Mesendoderm (in vitro differentiated cells): ENCODE data around the gene NLRP1.

Source experiments
- DNase-seq: peaks from one replicate; pipeline ENCODE4 v3.0.0; 2013
- H2AK5ac ChIP-seq: 2 replicates; pipeline ENCODE4 v1.6.1; 2013; ENCODE audit warnings: low read length, inconsistent platforms
- H2BK120ac ChIP-seq: 2 replicates; pipeline ENCODE4 v1.6.1; 2013; ENCODE audit warnings: low read depth, mild to moderate bottlenecking, low read length, moderate library complexity, mixed read lengths
- H2BK15ac ChIP-seq: replicated peaks from 2 replicates; pipeline ENCODE4 v1.6.1; 2013; ENCODE audit warnings: low read depth, mild to moderate bottlenecking, moderate library complexity
- H2BK5ac ChIP-seq: 2 replicates; pipeline ENCODE4 v1.6.1; 2013; ENCODE audit warnings: low read length, inconsistent platforms
- H3K18ac ChIP-seq: 2 replicates; pipeline ENCODE4 v1.6.1; 2013; ENCODE audit warnings: mild to moderate bottlenecking, low read length, mixed read lengths
- H3K23ac ChIP-seq: one replicate; pipeline ENCODE4 v1.6.1; 2013; ENCODE audit warnings: low read length
- H3K27ac ChIP-seq: 2 replicates; pipeline ENCODE4 v1.5.1; 2013; ENCODE audit warnings: low read depth, mild to moderate bottlenecking, inconsistent platforms, low read length, moderate library complexity
- H3K27me3 ChIP-seq: 2 replicates; pipeline ENCODE4 v1.6.1; 2013; ENCODE audit warnings: low read length, control low read depth, mild to moderate bottlenecking, inconsistent platforms; ENCODE audit not compliant: insufficient read depth, poor library complexity
- H3K36me3 ChIP-seq: 2 replicates; pipeline ENCODE4 v1.6.1; 2013; ENCODE audit warnings: low read length, inconsistent platforms; ENCODE audit not compliant: control insufficient read depth, insufficient read depth
- H3K4ac ChIP-seq: one replicate; pipeline ENCODE4 v1.6.1; 2013; ENCODE audit warnings: low read depth, mild to moderate bottlenecking, low read length, moderate library complexity
- H3K4me1 ChIP-seq: 2 replicates; pipeline ENCODE4 v1.6.1; 2013; ENCODE audit warnings: low read depth, low read length, inconsistent platforms; ENCODE audit not compliant: control insufficient read depth
- H3K4me2 ChIP-seq: 2 replicates; pipeline ENCODE4 v1.6.1; 2013; ENCODE audit warnings: low read length
- H3K4me3 ChIP-seq: 2 replicates; pipeline ENCODE4 v1.5.1; 2013; ENCODE audit warnings: mild to moderate bottlenecking, low read length
- H3K56ac ChIP-seq: one replicate; pipeline ENCODE4 v1.6.1; 2013; ENCODE audit warnings: low read length
- H3K79me1 ChIP-seq: 2 replicates; pipeline ENCODE4 v1.6.1; 2013; ENCODE audit warnings: low read length, inconsistent platforms
- H3K79me2 ChIP-seq: 2 replicates; pipeline ENCODE4 v1.6.1; 2013; ENCODE audit warnings: mild to moderate bottlenecking, low read length; ENCODE audit not compliant: control insufficient read depth, insufficient read depth
- H3K9ac ChIP-seq: 2 replicates; pipeline ENCODE4 v1.6.1; 2013; ENCODE audit warnings: low read length, inconsistent platforms
- H4K5ac ChIP-seq: one replicate; pipeline ENCODE4 v1.6.1; 2013; ENCODE audit warnings: low read length
- H4K8ac ChIP-seq: one replicate; pipeline ENCODE4 v1.6.1; 2013; ENCODE audit warnings: low read depth, mild to moderate bottlenecking, control low read depth, low read length, moderate library complexity
- WGBS: extraction: QIAGEN DNeasy Blood & Tissue Kit; methylation state at CpG from one replicate; pipeline ENCODE4 v1.1.7; 2013; ENCODE audit warnings: low lambda C conversion rate, missing lambda C conversion rate; ENCODE audit not compliant: insufficient coverage; ENCODE audit errors: extremely low coverage; 5-methylcytosine and 5-hydroxymethylcytosine counted together

The NLRP1 gene

DNA sequence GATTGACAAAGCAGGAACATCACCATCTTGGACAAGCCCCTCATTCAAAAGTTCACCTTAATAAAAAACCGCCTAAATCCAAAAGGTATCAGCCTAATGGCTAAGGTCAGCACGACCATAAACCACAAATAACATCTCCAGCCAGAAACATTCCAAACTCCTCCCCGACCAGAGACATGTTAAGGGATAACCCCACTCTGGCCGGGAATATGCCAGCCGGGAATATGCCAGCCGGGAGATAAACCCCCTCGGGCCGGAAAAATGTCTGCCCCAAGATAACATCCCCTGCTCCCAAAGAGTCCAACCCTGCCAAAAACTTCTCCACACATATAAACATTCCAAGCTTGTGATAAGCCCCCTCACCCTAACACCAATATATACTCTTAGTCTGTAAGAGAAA, 116.9 kb downstream of the NLRP1 start:
- no peak overlapping the region for H4K5ac ChIP-seq
- no peak overlapping the region for H3K27ac ChIP-seq
- peaks cover 58% of the 10 kb centered on the region for H3K79me2 ChIP-seq
- H3K4me2 ChIP-seq = peak overlapping the region; percentile 59
- no peak for DNase-seq
- H2BK120ac ChIP-seq = no peak overlapping the region
- no peak overlapping the region for H3K4ac ChIP-seq
- H3K18ac ChIP-seq = no peak overlapping the region
- no peak overlapping the region for H2BK15ac ChIP-seq
- H3K36me3 ChIP-seq = no peaks in the 10 kb centered on the region
- H3K56ac ChIP-seq = peak overlapping the region; percentile 94
- peaks cover 2% of the 10 kb centered on the region for H3K79me1 ChIP-seq
- no peak overlapping the region for H2BK5ac ChIP-seq
- H3K4me3 ChIP-seq = peak overlapping the region; percentile 69
- H4K8ac ChIP-seq = no peak overlapping the region
- H2AK5ac ChIP-seq = no peak overlapping the region
- H3K27me3 ChIP-seq = no peaks in the 10 kb centered on the region
- WGBS = no CpG with 5 or more reads among the region's 8 CpGs
- H3K23ac ChIP-seq = no peak overlapping the region
- H3K4me1 ChIP-seq = peaks cover 6% of the 10 kb centered on the region
- peak overlapping the region; percentile 95 for H3K9ac ChIP-seq

DNA sequence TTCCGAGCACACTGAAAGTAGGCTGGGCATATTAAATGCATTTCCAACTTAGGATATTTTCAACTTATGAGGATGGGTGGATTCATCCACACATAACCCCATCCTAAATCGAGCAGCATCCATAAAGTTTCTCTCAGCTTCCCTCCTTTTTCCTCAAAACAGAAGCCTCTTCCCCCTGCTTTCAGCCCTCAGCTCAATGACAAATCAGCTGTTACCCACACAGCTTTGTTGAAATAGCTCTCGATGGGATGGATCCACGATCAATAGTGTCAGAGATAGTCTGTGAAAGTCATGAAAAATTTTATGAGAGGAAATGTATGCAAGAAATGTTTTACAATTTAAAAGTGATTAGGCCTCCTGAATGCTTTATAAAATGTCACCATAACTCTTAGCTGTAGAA, 118.0 kb downstream of the NLRP1 start:
- H2AK5ac ChIP-seq = no peak overlapping the region
- H3K27ac ChIP-seq = no peak overlapping the region
- no peak overlapping the region for H3K23ac ChIP-seq
- no peak overlapping the region for H3K4me3 ChIP-seq
- no peak overlapping the region for H4K8ac ChIP-seq
- no peak overlapping the region for H3K18ac ChIP-seq
- H3K27me3 ChIP-seq = no peaks in the 10 kb centered on the region
- no peak overlapping the region for H2BK5ac ChIP-seq
- no peak overlapping the region for H3K4ac ChIP-seq
- no peak overlapping the region for H3K4me2 ChIP-seq
- peaks cover 4% of the 10 kb centered on the region for H3K79me1 ChIP-seq
- H3K36me3 ChIP-seq = peaks cover 2% of the 10 kb centered on the region
- peak overlapping the region; percentile 95 for H3K9ac ChIP-seq
- no CpG with 5 or more reads among the region's 4 CpGs for WGBS
- no peak overlapping the region for H4K5ac ChIP-seq
- no peak for DNase-seq
- H2BK120ac ChIP-seq = no peak overlapping the region
- H2BK15ac ChIP-seq = no peak overlapping the region
- H3K4me1 ChIP-seq = peaks cover 6% of the 10 kb centered on the region
- peak overlapping the region; percentile 25 for H3K56ac ChIP-seq
- peaks cover 62% of the 10 kb centered on the region for H3K79me2 ChIP-seq

DNA sequence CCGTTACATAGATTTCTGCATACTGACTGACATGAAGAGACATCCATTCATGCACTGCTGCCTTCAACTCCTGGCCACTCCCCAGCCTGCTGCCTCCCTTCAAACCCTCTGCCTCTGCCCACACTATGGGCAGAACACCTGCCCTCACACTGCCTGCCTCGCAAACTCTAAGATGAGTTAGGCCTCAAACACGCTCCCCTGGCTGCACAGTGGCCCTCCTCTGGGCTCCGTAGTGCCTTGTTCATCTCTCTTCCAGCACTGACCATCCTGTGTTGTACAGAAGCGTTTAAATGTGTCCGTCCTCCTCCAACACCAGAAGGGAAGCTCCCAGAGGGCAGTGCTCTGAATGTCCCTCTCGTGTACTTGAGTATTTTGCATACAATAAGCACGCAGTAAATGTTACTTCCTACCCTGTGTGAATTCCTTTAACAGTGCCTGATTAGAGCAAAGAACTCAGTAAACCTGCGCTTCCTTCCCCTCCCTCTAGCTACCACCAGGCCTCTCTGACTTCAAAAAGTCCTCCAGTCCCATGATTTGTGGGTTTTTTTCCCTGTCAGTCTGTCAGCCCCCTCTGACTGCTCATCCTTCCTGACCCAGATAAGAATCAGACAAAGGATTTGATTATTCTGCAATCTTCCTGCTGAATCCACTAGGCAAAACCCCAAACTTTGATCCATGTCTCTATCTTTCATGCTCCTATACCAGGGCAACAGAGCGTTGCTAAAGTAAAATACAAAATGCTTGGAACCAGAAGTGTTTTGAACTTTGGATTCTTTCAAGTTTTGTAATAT, 119.4 kb downstream of the NLRP1 start:
- peaks cover 62% of the 10 kb centered on the region for H3K79me2 ChIP-seq
- H3K79me1 ChIP-seq = peaks cover 4% of the 10 kb centered on the region
- peak overlapping the region; percentile 11 for H3K56ac ChIP-seq
- H2AK5ac ChIP-seq = no peak overlapping the region
- H3K27ac ChIP-seq = peak overlapping the region; percentile 40
- H3K9ac ChIP-seq = no peak overlapping the region
- H3K4me1 ChIP-seq = peaks cover 6% of the 10 kb centered on the region
- H2BK120ac ChIP-seq = no peak overlapping the region
- no peak overlapping the region for H2BK15ac ChIP-seq
- DNase-seq = peak; percentile 81
- no peak overlapping the region for H2BK5ac ChIP-seq
- no peak overlapping the region for H3K23ac ChIP-seq
- H3K18ac ChIP-seq = no peak overlapping the region
- H3K36me3 ChIP-seq = peaks cover 2% of the 10 kb centered on the region
- H3K4ac ChIP-seq = no peak overlapping the region
- H3K4me2 ChIP-seq = no peak overlapping the region
- no peak overlapping the region for H4K5ac ChIP-seq
- no peak overlapping the region for H3K4me3 ChIP-seq
- no peaks in the 10 kb centered on the region for H3K27me3 ChIP-seq
- WGBS = no CpG with 5 or more reads among the region's 10 CpGs
- no peak overlapping the region for H4K8ac ChIP-seq
